GM20000 (cell line): ENCODE data around the gene GAL.

Experiments used
- DNase-seq: peaks from one replicate; pipeline ENCODE4 v3.0.0; 2012; ENCODE audit warnings: low spot score
- TF ChIP-seq, protein P1 (sequence below): IDR thresholded peaks from 2 replicates; pipeline ENCODE4 v1.5.1; 2012; ENCODE audit warnings: mild to moderate bottlenecking, control low read depth; ENCODE audit errors: extremely low read depth, missing control alignments

GAL gene

DNA sequence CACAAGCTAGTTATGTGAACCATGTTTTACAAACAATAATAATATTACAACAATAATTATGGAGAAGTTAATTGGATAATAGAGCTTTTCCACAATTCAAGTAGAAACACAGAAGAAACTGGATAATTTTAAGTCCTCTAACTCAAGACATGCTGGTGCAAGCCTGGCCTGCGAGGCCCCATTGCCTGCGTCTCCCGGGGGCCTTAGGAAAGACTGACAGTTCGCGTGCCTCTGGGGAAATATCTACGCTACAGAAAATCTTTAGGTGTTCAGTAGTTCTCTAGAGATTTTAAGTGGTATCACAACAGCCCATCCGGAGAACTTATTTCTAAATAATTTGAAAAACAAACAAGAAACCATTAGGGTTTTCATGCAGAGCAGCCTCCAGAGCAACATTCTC is 23.2 kb downstream of the GAL start:
- DNase-seq = no peak
- TF ChIP-seq, protein P1, sequence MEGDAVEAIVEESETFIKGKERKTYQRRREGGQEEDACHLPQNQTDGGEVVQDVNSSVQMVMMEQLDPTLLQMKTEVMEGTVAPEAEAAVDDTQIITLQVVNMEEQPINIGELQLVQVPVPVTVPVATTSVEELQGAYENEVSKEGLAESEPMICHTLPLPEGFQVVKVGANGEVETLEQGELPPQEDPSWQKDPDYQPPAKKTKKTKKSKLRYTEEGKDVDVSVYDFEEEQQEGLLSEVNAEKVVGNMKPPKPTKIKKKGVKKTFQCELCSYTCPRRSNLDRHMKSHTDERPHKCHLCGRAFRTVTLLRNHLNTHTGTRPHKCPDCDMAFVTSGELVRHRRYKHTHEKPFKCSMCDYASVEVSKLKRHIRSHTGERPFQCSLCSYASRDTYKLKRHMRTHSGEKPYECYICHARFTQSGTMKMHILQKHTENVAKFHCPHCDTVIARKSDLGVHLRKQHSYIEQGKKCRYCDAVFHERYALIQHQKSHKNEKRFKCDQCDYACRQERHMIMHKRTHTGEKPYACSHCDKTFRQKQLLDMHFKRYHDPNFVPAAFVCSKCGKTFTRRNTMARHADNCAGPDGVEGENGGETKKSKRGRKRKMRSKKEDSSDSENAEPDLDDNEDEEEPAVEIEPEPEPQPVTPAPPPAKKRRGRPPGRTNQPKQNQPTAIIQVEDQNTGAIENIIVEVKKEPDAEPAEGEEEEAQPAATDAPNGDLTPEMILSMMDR = no peak

DNA sequence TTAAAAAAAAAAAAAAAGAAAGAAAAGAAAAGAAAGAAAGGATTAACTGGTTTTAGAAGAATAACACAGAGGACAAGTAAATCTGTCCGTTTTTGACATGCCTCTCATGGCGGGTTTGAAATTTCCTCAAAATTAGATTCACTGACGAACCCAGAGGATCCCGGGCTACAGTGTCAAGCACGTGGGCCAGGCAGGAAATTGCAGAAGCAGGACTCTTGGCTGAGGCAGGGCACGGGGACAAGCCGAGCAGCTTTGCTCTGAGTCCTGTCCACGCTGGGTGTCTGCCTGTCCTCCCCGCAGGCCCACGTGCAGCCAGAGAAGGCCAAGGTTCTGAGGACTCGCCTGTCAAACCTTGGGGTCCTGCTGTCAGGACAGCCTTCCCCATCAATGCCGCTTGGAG is 24.7 kb downstream of the GAL start:
- no peak for DNase-seq
- TF ChIP-seq, protein P1 = no peak

DNA sequence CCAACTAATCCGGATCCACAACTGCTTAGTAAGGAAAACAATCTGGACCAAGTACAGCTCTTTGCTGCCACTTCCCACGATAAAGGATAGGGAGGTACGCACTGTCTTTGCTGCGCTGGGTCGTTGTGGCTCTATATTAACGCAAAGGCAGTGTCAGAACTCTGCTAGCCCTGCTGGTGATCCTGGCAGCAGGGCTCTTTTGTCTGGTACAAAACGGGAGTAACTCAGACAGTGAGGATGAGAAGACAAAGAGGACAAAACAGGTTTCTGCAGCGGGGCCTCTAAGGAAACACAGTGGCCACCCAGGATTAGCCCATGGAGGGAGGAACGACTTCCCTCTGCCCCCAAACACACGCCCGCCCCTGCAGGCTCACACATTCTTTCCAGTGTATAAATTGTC is 26.1 kb downstream of the GAL start:
- DNase-seq = no peak
- TF ChIP-seq, protein P1 = no peak

DNA sequence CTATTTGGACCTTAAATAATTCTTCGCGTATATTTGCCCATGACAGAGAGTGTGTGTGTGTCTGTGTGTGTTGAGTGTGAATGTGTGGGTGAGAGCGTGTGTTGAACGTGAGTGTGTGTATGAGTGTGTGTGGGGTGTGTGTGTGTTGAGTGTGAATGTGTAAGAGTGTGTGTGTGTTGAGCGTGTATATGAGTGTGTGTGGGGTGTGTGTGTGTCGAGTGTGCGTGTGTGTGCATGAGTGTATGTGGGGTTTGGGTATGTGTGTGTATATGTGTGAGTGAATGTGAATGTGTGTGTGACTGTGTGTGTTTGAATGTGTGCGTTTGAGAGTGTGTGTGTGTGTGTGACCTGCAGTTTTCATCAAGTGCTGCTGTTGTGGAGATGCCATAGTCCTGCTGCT is 26.8 kb downstream of the GAL start:
- DNase-seq = no peak
- TF ChIP-seq, protein P1 = no peak

DNA sequence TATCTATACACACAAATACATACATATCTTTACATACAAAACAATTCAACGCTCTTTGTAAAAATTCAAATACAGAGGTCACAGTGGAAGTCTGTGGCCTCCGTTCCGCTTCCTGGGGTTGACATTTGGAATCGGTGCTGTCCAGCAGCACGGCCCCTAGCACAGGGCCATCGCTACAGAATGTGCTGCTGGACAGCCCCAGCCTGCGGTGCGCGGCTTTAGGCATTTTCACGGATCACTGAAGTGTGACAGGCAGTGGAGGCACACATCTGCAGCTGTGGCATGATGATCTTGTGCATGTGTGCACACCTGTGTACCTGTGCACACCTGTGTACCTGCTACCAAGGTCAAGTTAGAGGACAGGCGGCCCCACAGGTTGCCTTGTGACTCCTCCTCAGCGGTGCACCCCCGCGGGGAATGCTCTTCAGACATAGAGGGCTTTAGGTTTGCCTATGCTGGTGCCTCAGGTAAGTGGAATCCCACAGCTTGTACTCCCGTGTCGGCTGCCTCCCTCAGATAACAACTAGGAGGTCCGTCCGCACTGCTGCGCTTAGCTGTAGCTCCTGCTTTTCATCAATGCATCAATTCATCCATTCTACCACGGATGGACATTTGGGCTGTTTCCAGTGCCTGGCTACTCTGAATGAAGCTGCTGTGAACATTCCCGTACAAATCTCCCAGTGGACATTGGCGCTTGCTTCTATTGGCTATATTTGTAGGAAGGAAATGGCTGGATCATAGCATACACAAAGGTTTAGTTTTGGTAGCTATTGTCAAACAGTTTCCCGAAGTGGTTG is 29.9 kb downstream of the GAL start:
- TF ChIP-seq, protein P1 = no peak
- DNase-seq = no peak

DNA sequence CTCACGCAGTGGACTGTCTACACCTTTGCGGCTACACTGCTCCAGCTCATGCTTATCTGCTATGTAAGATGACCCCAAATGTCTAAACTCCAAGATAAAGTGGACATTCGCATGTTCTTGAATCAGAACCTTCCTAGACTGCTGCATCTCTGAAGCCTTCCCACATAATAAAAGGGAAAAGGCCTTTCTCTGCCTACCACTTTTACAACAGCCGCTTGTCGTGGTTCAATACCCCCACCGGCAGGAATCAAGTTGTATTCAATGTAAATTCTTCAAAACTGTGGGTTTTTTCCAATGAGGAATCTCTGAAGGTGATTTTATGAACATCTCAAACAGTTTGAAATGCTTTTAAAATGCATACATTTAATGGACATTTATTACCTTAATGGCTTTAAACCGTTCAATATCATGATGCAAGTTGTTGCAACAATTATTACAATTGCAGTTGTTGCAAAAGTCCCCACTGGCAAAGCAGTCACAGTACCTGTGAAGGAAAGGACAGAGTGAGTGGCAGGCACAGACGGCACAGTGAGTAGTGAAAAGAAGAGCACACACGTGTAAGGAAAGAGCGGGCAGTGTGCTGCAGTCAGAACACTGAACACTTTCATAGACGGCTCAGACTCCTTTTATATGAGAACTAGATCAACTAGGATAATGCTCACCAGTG is 31.2 kb downstream of the GAL start:
- TF ChIP-seq, protein P1 = no peak
- no peak for DNase-seq

DNA sequence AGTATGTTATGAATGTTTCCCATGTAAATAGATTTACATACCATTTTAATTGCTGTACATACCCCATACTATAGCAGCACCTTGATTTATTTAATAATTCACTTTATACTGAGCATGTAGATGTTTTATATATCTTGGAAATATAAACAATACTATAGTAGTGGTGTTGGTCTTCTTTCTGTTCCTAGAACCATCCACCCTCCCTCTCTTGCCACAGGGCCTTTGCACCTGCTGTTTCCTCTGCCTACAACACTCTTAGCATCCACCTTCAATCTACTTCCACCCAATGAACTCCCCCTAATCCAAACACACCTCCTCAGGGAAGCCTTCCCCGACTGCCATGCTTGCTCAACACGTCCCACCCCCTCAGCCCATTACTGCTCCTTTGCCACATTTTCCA is 36.7 kb downstream of the GAL start:
- TF ChIP-seq, protein P1 = no peak
- no peak for DNase-seq
